Measurements from ENCODE around the gene FAM3C.

- TF ChIP-seq MAX (IDR thresholded peaks at IDR 0.05) (peak; percentile 20), EGR1 (IDR thresholded peaks at IDR 0.05; ENCODE audit: low read depth in 2 of 2) (no peak)
Measured at GRCh38 chr7:121342631-121343030, 53.5 kb downstream of the FAM3C start.
